Esophagus squamous epithelium (tissue), 4 donors: ENCODE data around the gene GPR137.

Source experiments
- CTCF ChIP-seq, 6 experiments: fragments of 450-650 bp in 4 of 6; fragments of 200-600 bp in 2 of 6; sonication (generic) in 2 of 6; IDR thresholded peaks; one replicate each; pipeline ENCODE4 v1.5.1; 2016 to 2019; ENCODE audit warnings: antibody characterized with exemption in 6 of 6, mild to moderate bottlenecking in 4 of 6, moderate library complexity in 4 of 6
- POLR2A ChIP-seq, 4 donors: fragments of 450-650 bp; IDR thresholded peaks; one replicate each; pipeline ENCODE4 v1.6.1; 2017; ENCODE audit warnings: antibody characterized with exemption in 4 of 4, mild to moderate bottlenecking in 4 of 4, moderate library complexity in 3 of 4

GRCh38 chr11:64283092-64283491 lies 2.6 kb upstream of the GPR137 start:
- TF ChIP-seq CTCF (IDR thresholded peaks at IDR 0.05) (no peak), POLR2A (IDR thresholded peaks at IDR 0.05) (no peak)
